Dedifferentiated amniotic fluid mesenchymal stem cell (primary cell): ENCODE results near the gene WNT5B.
"Not testable (repeated sequence)": the region's sequence is repeated elsewhere in the genome, so short reads cannot be mapped to it uniquely, and the experiment has no call there.

Source experiments
- DNase-seq: peaks from one replicate; pipeline ENCODE4 v3.0.0-alpha.2; 2016; ENCODE audit errors: extremely low spot score

The WNT5B gene

DNA sequence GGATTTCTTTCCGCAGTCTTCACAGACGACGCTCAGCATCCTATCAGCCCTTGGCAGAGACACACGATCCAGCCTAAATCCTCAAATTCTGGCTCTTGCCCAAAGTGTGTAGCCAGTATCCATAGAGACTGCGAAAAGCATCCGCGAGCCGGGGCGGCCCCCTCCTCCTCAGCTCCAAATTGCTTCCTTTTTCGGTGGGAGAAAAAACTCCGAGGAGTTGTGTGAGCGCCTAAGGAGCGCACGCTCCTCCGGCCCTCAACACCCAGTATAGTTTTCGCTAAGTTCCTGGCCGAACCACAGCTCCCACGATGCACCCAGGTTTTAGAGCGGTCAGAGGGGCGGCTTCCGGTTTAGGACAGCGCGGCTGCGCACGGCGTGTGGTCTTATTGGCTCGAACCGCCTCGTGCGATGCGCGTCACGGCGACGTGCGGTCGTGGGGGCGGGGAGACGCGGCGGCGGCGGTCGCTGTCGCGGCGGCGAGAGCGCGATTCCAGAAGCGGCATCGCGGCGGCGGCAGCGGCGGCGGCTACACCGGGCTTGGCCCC is 61.6 kb downstream of the WNT5B start, which contains the start of gene ADIPOR2:
Gene ADIPOR2 (plus strand): TSS at position 493 of the 545 bp plus-strand sequence. CDS start 63,274 bp downstream, outside the sequence.
- peak; percentile 94 for DNase-seq

DNA sequence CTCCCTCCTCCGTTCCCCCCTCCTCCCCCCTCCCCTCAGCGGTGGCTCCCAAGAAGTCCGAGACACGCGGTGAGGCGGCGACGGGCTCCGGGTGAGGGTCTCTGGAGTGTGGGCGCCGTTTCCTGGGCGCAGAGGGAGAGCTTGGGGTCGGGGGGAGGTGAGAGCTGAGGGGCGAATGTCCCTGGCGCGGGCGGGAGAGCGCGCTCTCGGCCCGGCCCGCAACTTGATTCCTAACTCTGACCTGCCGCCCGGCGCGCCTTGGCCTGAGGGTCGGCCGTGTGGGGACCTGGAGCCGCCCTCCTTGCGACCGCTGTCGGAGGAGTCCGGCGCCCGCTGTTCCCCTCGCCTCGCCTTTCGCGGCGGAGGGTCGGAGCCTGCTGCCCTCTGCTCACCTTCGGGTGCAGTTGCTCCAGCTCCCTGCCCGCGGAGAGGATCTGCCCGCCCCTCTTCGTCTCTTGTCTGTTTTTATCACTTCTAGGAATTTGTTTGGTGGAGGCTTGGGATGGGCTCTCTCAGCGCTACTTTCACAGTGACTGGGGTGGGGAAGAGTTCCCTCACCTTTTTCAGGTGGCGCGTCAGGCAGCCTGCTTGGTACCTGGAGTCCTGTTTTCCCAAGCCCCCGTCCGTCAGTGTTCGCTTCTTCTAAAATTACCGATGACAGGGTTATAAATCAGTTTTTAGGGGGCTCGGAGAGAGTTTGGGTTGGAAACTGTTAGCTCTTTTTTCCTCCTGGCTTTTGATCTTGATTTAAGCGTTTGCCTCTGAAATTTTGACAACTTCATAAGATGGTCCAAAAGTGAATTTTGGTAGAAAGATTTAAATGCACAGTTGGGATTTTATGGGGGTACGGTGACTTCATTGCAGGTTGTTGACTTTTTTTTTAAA is 62.3 kb downstream of the WNT5B start:
- DNase-seq: no peak

GRCh38 chr12:1692226-1692625 is 63.2 kb downstream of the WNT5B start:
- DNase-seq: no peak

DNA sequence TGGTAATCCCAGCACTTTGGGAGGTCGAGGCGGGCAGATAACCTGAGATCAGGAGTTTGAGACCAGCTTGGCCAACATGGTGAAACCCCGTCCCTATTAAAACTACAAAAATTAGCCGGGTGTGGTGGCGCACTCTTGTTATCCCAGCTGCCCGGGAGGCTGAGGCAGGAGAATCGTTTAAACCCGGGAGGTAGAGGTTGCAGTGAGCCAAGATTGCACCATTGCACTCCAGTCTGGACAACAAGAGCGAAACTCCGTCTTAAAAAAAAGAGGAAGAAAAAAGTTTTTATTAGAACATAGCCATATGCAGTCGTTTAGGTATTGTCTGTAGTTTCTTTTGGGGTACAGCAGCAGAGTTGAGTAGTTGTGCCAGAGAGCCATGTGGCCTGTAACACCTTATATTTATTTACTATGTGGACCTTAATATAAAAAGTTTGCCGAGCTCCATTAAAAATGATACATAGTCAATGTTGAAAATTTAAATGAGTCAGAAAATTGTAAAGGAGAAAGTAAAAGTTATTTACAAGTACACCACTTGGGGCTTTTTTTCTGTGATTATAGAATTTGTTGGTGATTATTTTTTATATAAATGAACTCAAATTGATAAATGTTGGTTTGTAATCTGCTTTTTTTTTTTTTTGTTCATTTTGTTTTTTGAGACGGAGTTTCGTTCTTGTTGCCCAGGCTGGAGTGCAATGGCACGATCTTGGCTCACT is 64.0 kb downstream of the WNT5B start:
- DNase-seq: no peak

- DNase-seq: not testable (repeated sequence)
These were observed 66.1 kb downstream of the WNT5B start for GRCh38 chr12:1695097-1695496.

DNA sequence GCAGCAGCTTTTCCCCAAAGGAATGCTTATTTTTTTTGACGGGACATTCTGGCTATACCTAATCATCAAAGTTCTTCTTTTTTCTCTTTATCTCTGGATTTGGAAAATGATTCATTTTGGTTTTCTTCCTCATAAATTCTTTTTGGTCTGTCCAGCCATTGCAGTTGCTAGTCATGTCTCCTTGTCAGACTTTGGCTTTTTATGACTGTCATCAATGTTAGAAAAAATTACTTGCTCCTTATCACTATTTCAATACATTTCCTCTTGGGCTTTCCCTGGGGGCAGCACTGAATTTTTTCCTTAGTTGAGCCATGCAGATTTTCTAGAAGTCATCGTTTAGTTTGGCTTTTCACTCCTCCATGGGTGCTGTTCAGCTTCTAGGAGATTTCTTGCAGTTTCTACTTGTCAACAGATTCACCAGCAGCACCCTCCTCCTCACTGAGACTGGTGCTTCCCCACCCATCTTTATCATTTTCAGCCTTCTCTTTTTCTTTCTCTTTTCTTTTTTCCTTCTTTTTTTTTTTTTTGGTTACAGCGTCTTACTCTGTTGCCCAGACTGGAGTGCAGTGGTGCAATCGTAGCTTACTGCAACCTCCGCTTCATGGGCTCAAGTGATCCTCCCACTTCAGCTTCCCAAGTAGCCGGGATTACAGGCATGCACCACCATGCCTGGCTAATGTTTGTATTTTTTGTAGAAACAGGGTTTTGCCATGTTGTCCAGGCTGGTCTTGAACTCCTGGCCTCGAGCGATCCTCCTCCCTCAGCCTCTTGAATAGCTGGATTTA is 67.0 kb downstream of the WNT5B start:
- DNase-seq: no peak

DNA sequence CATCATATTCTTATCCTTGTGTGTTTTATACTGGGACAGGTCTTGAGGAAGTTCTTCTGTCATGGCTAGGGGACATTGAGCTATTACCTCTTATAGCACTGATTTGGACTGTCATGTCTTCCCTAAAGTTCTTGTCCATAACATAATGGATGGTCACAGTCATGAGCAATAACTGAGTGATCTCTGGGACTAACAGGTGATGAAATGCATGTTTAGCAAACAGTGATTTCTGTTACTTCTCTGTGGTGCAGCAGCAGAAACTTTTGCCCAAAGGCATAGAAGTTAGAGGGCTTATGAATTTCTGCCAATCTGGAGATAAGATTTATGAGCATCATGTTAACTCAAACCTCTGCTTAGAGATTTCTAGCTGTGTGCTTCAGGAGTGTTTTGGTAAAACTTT is 67.8 kb downstream of the WNT5B start:
- no peak for DNase-seq
